Measurements from ENCODE around the gene OR4Q2.
"Not testable (repeated sequence)": the region's sequence is repeated elsewhere in the genome, so short reads cannot be mapped to it uniquely, and the experiment has no call there.

The OR4Q2 gene

GRCh38 chr14:20001863-20002262 is at the start of gene OR4Q2:
Gene OR4Q2, plus strand, starts transcription at chr14:20002163.
- Histone ChIP-seq H3K9me3 (ENCODE audit: control insufficient read depth in 5 of 5, low read length in 5 of 5) (peaks cover 0 to 3% (median 0%) of the 10 kb centered on the region in 5 donors), H3K9ac (ENCODE audit: low read length in 5 of 5) (no peak within 1 kb of the TSS), H3K4me3 (ENCODE audit: low read depth in 1 of 5, low read length in 5 of 5) (no peak within 1 kb of the TSS), H3K4me1 (ENCODE audit: control insufficient read depth in 5 of 5, insufficient read depth in 5 of 5, low read length in 5 of 5) (no peaks in the 10 kb centered on the region), H3K36me3 (ENCODE audit: control insufficient read depth in 5 of 5, insufficient read depth in 5 of 5, low read length in 5 of 5) (no peaks in the 10 kb centered on the region), H3K27ac (ENCODE audit: low read depth, low read length) (no peak within 1 kb of the TSS), H3K27me3 (ENCODE audit: control insufficient read depth in 5 of 5, insufficient read depth in 4 of 5, low read length in 5 of 5) (no peaks in the 10 kb centered on the region)

- H3K27ac ChIP-seq (ENCODE audit: low read depth, low read length); H3K36me3 ChIP-seq (ENCODE audit: control insufficient read depth in 5 of 5, insufficient read depth in 5 of 5, low read length in 5 of 5); H3K9ac ChIP-seq (ENCODE audit: low read length in 5 of 5); H3K27me3 ChIP-seq (ENCODE audit: control insufficient read depth in 5 of 5, insufficient read depth in 4 of 5, low read length in 5 of 5); H3K4me1 ChIP-seq (ENCODE audit: control insufficient read depth in 5 of 5, insufficient read depth in 5 of 5, low read length in 5 of 5); H3K4me3 ChIP-seq (ENCODE audit: low read depth in 1 of 5, low read length in 5 of 5); H3K9me3 ChIP-seq (ENCODE audit: control insufficient read depth in 5 of 5, low read length in 5 of 5): not testable (repeated sequence)
Observed at GRCh38 chr14:19969735-19970134, 32.2 kb upstream of the OR4Q2 start.

- no peaks in the 10 kb centered on the region for H3K36me3 ChIP-seq (ENCODE audit: control insufficient read depth in 5 of 5, insufficient read depth in 5 of 5, low read length in 5 of 5)
- H3K27me3 ChIP-seq (ENCODE audit: control insufficient read depth in 5 of 5, insufficient read depth in 4 of 5, low read length in 5 of 5), result no peaks in the 10 kb centered on the region
- no peaks in the 10 kb centered on the region for H3K4me1 ChIP-seq (ENCODE audit: control insufficient read depth in 5 of 5, insufficient read depth in 5 of 5, low read length in 5 of 5)
- no peak overlapping the region for H3K4me3 ChIP-seq (ENCODE audit: low read depth in 1 of 5, low read length in 5 of 5)
- H3K27ac ChIP-seq (ENCODE audit: low read depth, low read length), result no peak overlapping the region
- no peaks in the 10 kb centered on the region for H3K9me3 ChIP-seq (ENCODE audit: control insufficient read depth in 5 of 5, low read length in 5 of 5)
- H3K9ac ChIP-seq (ENCODE audit: low read length in 5 of 5), result no peak overlapping the region
Observed at GRCh38 chr14:19974844-19975243, 27.1 kb upstream of the OR4Q2 start.

- H3K4me1 ChIP-seq (ENCODE audit: control insufficient read depth in 5 of 5, insufficient read depth in 5 of 5, low read length in 5 of 5), result no peaks in the 10 kb centered on the region
- no peaks in the 10 kb centered on the region for H3K9me3 ChIP-seq (ENCODE audit: control insufficient read depth in 5 of 5, low read length in 5 of 5)
- H3K36me3 ChIP-seq (ENCODE audit: control insufficient read depth in 5 of 5, insufficient read depth in 5 of 5, low read length in 5 of 5), result no peaks in the 10 kb centered on the region
- H3K4me3 ChIP-seq (ENCODE audit: low read depth in 1 of 5, low read length in 5 of 5), result no peak within 1 kb of the TSS
- no peak within 1 kb of the TSS for H3K27ac ChIP-seq (ENCODE audit: low read depth, low read length)
- no peak within 1 kb of the TSS for H3K9ac ChIP-seq (ENCODE audit: low read length in 5 of 5)
- H3K27me3 ChIP-seq (ENCODE audit: control insufficient read depth in 5 of 5, insufficient read depth in 4 of 5, low read length in 5 of 5), result no peaks in the 10 kb centered on the region
Observed at GRCh38 chr14:19975291-19975690, 26.7 kb upstream of the OR4Q2 start, which contains the start of gene OR4K15. Gene OR4K15, plus strand, starts transcription at chr14:19975591. Its CDS starts 0 bp downstream, at chr14:19975591.

- Histone ChIP-seq H3K27me3 (ENCODE audit: control insufficient read depth in 5 of 5, insufficient read depth in 4 of 5, low read length in 5 of 5) (no peaks in the 10 kb centered on the region), H3K36me3 (ENCODE audit: control insufficient read depth in 5 of 5, insufficient read depth in 5 of 5, low read length in 5 of 5) (no peaks in the 10 kb centered on the region), H3K4me1 (ENCODE audit: control insufficient read depth in 5 of 5, insufficient read depth in 5 of 5, low read length in 5 of 5) (no peaks in the 10 kb centered on the region), H3K27ac (ENCODE audit: low read depth, low read length) (no peak overlapping the region), H3K9ac (ENCODE audit: low read length in 5 of 5) (no peak overlapping the region), H3K9me3 (ENCODE audit: control insufficient read depth in 5 of 5, low read length in 5 of 5) (peaks cover 0 to 3% (median 0%) of the 10 kb centered on the region in 5 donors), H3K4me3 (ENCODE audit: low read depth in 1 of 5, low read length in 5 of 5) (no peak overlapping the region)
Observed at GRCh38 chr14:19993438-19993837, 8.5 kb upstream of the OR4Q2 start.

- H3K36me3 ChIP-seq (ENCODE audit: control insufficient read depth in 5 of 5, insufficient read depth in 5 of 5, low read length in 5 of 5), result no peaks in the 10 kb centered on the region
- no peak overlapping the region for H3K9ac ChIP-seq (ENCODE audit: low read length in 5 of 5)
- H3K4me1 ChIP-seq (ENCODE audit: control insufficient read depth in 5 of 5, insufficient read depth in 5 of 5, low read length in 5 of 5), result no peaks in the 10 kb centered on the region
- no peaks in the 10 kb centered on the region for H3K27me3 ChIP-seq (ENCODE audit: control insufficient read depth in 5 of 5, insufficient read depth in 4 of 5, low read length in 5 of 5)
- H3K27ac ChIP-seq (ENCODE audit: low read depth, low read length), result no peak overlapping the region
- H3K4me3 ChIP-seq (ENCODE audit: low read depth in 1 of 5, low read length in 5 of 5), result no peak overlapping the region
- H3K9me3 ChIP-seq (ENCODE audit: control insufficient read depth in 5 of 5, low read length in 5 of 5), result peaks cover 0 to 3% (median under 1%) of the 10 kb centered on the region in 5 donors
Observed at GRCh38 chr14:20002319-20002718, 356 bp downstream of the OR4Q2 start.

- Histone ChIP-seq H3K9me3 (ENCODE audit: control insufficient read depth in 5 of 5, low read length in 5 of 5) (peaks cover 0 to 6% (median 4%) of the 10 kb centered on the region in 5 donors), H3K9ac (ENCODE audit: low read length in 5 of 5) (no peak overlapping the region), H3K27me3 (ENCODE audit: control insufficient read depth in 5 of 5, insufficient read depth in 4 of 5, low read length in 5 of 5) (no peaks in the 10 kb centered on the region), H3K4me3 (ENCODE audit: low read depth in 1 of 5, low read length in 5 of 5) (no peak overlapping the region), H3K36me3 (ENCODE audit: control insufficient read depth in 5 of 5, insufficient read depth in 5 of 5, low read length in 5 of 5) (no peaks in the 10 kb centered on the region), H3K27ac (ENCODE audit: low read depth, low read length) (no peak overlapping the region), H3K4me1 (ENCODE audit: control insufficient read depth in 5 of 5, insufficient read depth in 5 of 5, low read length in 5 of 5) (no peaks in the 10 kb centered on the region)
Observed at GRCh38 chr14:20008156-20008555, 6.2 kb downstream of the OR4Q2 start.

GRCh38 chr14:20019257-20019865 is 17.4 kb downstream of the OR4Q2 start, which contains the start of gene OR4K14:
Gene OR4K14, minus strand, starts transcription at chr14:20019307. Its CDS starts 4,114 bp downstream, at chr14:20015193.
- Histone ChIP-seq H3K9ac (ENCODE audit: low read length in 5 of 5) (no peak within 1 kb of the TSS), H3K36me3 (ENCODE audit: control insufficient read depth in 5 of 5, insufficient read depth in 5 of 5, low read length in 5 of 5) (no peaks in the 10 kb centered on the region), H3K27ac (ENCODE audit: low read depth, low read length) (no peak within 1 kb of the TSS), H3K27me3 (ENCODE audit: control insufficient read depth in 5 of 5, insufficient read depth in 4 of 5, low read length in 5 of 5) (no peaks in the 10 kb centered on the region), H3K4me3 (ENCODE audit: low read depth in 1 of 5, low read length in 5 of 5) (no peak within 1 kb of the TSS), H3K9me3 (ENCODE audit: control insufficient read depth in 5 of 5, low read length in 5 of 5) (peaks cover 0 to 5% (median 4%) of the 10 kb centered on the region in 5 donors), H3K4me1 (ENCODE audit: control insufficient read depth in 5 of 5, insufficient read depth in 5 of 5, low read length in 5 of 5) (no peaks in the 10 kb centered on the region)

GRCh38 chr14:20031058-20031457 is 29.1 kb downstream of the OR4Q2 start:
- peaks cover 0 to 2% (median 0%) of the 10 kb centered on the region in 5 donors for H3K27me3 ChIP-seq (ENCODE audit: control insufficient read depth in 5 of 5, insufficient read depth in 4 of 5, low read length in 5 of 5)
- H3K36me3 ChIP-seq (ENCODE audit: control insufficient read depth in 5 of 5, insufficient read depth in 5 of 5, low read length in 5 of 5), result no peaks in the 10 kb centered on the region
- H3K4me3 ChIP-seq (ENCODE audit: low read depth in 1 of 5, low read length in 5 of 5), result no peak overlapping the region
- H3K27ac ChIP-seq (ENCODE audit: low read depth, low read length), result no peak overlapping the region
- no peaks in the 10 kb centered on the region for H3K4me1 ChIP-seq (ENCODE audit: control insufficient read depth in 5 of 5, insufficient read depth in 5 of 5, low read length in 5 of 5)
- H3K9me3 ChIP-seq (ENCODE audit: control insufficient read depth in 5 of 5, low read length in 5 of 5), result peaks cover 0 to 3% (median 0%) of the 10 kb centered on the region in 5 donors
- H3K9ac ChIP-seq (ENCODE audit: low read length in 5 of 5), result no peak overlapping the region

GRCh38 chr14:20035449-20035848 is 33.5 kb downstream of the OR4Q2 start:
- Histone ChIP-seq H3K4me3 (ENCODE audit: low read depth in 1 of 5, low read length in 5 of 5) (no peak overlapping the region), H3K9me3 (ENCODE audit: control insufficient read depth in 5 of 5, low read length in 5 of 5) (peaks cover 0 to 3% (median 0%) of the 10 kb centered on the region in 5 donors), H3K36me3 (ENCODE audit: control insufficient read depth in 5 of 5, insufficient read depth in 5 of 5, low read length in 5 of 5) (no peaks in the 10 kb centered on the region), H3K9ac (ENCODE audit: low read length in 5 of 5) (no peak overlapping the region), H3K27ac (ENCODE audit: low read depth, low read length) (no peak overlapping the region), H3K27me3 (ENCODE audit: control insufficient read depth in 5 of 5, insufficient read depth in 4 of 5, low read length in 5 of 5) (peaks cover 0 to 2% (median 0%) of the 10 kb centered on the region in 5 donors), H3K4me1 (ENCODE audit: control insufficient read depth in 5 of 5, insufficient read depth in 5 of 5, low read length in 5 of 5) (no peaks in the 10 kb centered on the region)

Data from subcutaneous abdominal adipose tissue (tissue), 5 donors.